CD4-positive, alpha-beta memory T cell (primary cell): ENCODE data around the gene CDK5RAP2. TPM values are rescaled to one million over a fixed set of nuclear protein-coding genes. Genes with fewer than 3 reads are reported as not detected.

ENCODE experiments used
- CTCF ChIA-PET: fragments of 350-600 bp; sonication (Branson Sonifier 250); formaldehyde crosslinking; loops from one replicate; lab custom pipeline; 2021; ENCODE audit warnings: inconsistent platforms; ENCODE audit not compliant: partially characterized antibody; lab: Charles Lee
- POLR2A ChIA-PET: fragments of 350-600 bp; sonication (Branson Sonifier 250); formaldehyde crosslinking; loops from one replicate; lab custom pipeline; 2021; ENCODE audit not compliant: partially characterized antibody; lab: Charles Lee
- DNase-seq, 5 donors: peaks; one replicate each; pipeline versions ENCODE4 v3.0.0 to v3.0.0-alpha.2; 2020 to 2022; ENCODE audit warnings: mixed read lengths in 1 of 5
- H3K27ac ChIP-seq: one replicate; pipeline ENCODE4 v1.7.0; 2013; ENCODE audit warnings: low read depth, low read length
- H3K27me3 ChIP-seq: 2 replicates; pipeline ENCODE4 v1.7.0; 2013; ENCODE audit warnings: mild to moderate bottlenecking, low read length, moderate library complexity; ENCODE audit not compliant: insufficient read depth
- H3K36me3 ChIP-seq: 2 replicates; pipeline ENCODE4 v1.7.0; 2013; ENCODE audit warnings: mild to moderate bottlenecking, low read length, moderate library complexity; ENCODE audit not compliant: insufficient read depth
- H3K4me1 ChIP-seq: 2 replicates; pipeline ENCODE4 v1.7.0; 2013; ENCODE audit warnings: mild to moderate bottlenecking, low read length, moderate library complexity; ENCODE audit not compliant: insufficient read depth
- H3K4me3 ChIP-seq, 2 donors: one replicate each; pipeline ENCODE4 v1.7.0; 2013; ENCODE audit warnings: low read length in 2 of 2, mild to moderate bottlenecking in 1 of 2
- H3K9me3 ChIP-seq, 2 donors: one replicate each; pipeline ENCODE4 v1.7.0; 2013; ENCODE audit warnings: low read length in 2 of 2, control low read depth in 1 of 2; ENCODE audit not compliant: control insufficient read depth in 1 of 2
- H3K27ac Mint-ChIP-seq, 7 donors: one replicate each; pipeline ENCODE4 v1.8.0; 2020 to 2021; ENCODE audit warnings: mixed read lengths in 7 of 7, mild to moderate bottlenecking in 6 of 7, inconsistent platforms in 3 of 7, moderate library complexity in 3 of 7
- H3K27me3 Mint-ChIP-seq, 2 donors: one replicate each; pipeline ENCODE4 v1.8.0; 2020 to 2021; ENCODE audit warnings: mixed read lengths in 2 of 2
- H3K36me3 Mint-ChIP-seq, 2 donors: one replicate each; pipeline ENCODE4 v1.8.0; 2020 to 2021; ENCODE audit warnings: mixed read lengths in 2 of 2, inconsistent platforms in 1 of 2, mild to moderate bottlenecking in 1 of 2
- H3K4me1 Mint-ChIP-seq, 4 donors: one replicate each; pipeline ENCODE4 v1.8.0; 2020 to 2021; ENCODE audit warnings: mixed read lengths in 4 of 4, mild to moderate bottlenecking in 1 of 4
- H3K4me3 Mint-ChIP-seq, 8 donors: one replicate each; pipeline ENCODE4 v1.8.0; 2020 to 2021; ENCODE audit warnings: mixed read lengths in 8 of 8, mild to moderate bottlenecking in 7 of 8, moderate library complexity in 6 of 8, inconsistent platforms in 3 of 8
- H3K9me3 Mint-ChIP-seq, 8 donors: one replicate each; pipeline ENCODE4 v1.8.0; 2020 to 2021; ENCODE audit warnings: mixed read lengths in 8 of 8, mild to moderate bottlenecking in 5 of 8, inconsistent platforms in 3 of 8, moderate library complexity in 1 of 8
- intact Hi-C: fragments of 100-400 bp; cut with micrococcal nuclease; formaldehyde crosslinking; loops from one replicate; pipeline ENCODE4 v1.15.1; 2023
- polyA plus RNA-seq, 2 donors: library from polyadenylated mRNA; unstranded; fragments of 300-500 nt; fragmentation: Illumina TruSeq; gene quantifications; one replicate each; pipeline ENCODE4 v1.2.3, GENCODE V29; 2021
- total RNA-seq, 2 experiments: library from RNA; stranded (reverse); gene quantifications; one replicate each; pipeline ENCODE4 v1.2.3, GENCODE V29; 2021

Gene CDK5RAP2
- total and polyA plus RNA-seq, 4 experiments from 2014 or later = 3.9 to 102 (median 59.4) TPM

DNA sequence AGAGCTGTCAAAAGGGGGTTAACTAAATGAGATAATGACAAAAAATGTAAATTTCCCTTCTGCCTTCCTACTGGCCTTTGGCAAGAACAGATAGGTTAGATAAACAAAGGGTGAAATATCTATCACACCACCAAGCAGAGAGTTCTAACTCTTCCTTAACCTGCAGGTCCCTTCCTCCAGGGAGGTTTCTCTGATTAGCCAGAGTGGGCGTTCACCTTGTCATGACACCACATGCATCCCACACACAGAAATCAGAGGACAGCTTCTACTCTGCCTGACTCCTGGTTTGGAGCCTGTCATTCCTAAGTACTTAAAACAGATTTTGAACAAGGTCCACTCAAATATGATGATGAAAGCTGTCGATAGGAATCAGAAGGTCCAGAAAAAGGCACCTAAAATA, 180.0 kb downstream of the CDK5RAP2 start:
- Mint-ChIP-seq H3K36me3 (peaks cover 66 to 80% of the 10 kb centered on the region in 2 donors), H3K27ac (peak overlapping the region in 2 of 7 donors; percentile 50 to 53), H3K4me3 (no peak overlapping the region), H3K4me1 (peaks cover 10 to 21% (median 14%) of the 10 kb centered on the region in 4 donors), H3K9me3 (no peaks in the 10 kb centered on the region), H3K27me3 (no peaks in the 10 kb centered on the region)
- POLR2A ChIA-PET = no interaction called here
- Histone ChIP-seq H3K27me3 (no peaks in the 10 kb centered on the region), H3K9me3 (no peaks in the 10 kb centered on the region), H3K4me1 (peaks cover 9% of the 10 kb centered on the region), H3K36me3 (peaks cover 55% of the 10 kb centered on the region), H3K4me3 (no peak overlapping the region), H3K27ac (no peak overlapping the region)
- no peak for DNase-seq
- intact Hi-C loops = no loop called here
- CTCF ChIA-PET = no interaction called here

DNA sequence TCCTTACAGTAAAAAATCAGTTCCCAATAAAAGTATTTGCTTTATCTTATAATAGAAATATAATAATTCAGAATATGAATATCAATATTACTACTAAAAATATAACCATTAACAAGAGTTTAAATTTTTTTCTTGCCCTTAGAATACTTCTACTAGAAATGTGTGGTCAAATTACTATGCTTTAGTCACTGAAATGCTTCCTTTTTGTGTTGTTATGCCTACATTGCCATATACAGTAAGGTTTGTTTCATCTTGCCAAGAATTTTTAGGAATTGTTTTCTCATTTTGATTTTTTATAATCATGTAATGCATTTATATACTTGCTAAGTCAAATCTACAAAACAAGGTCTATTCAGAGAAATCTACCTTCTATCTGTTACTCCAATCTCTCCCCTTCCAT, 181.7 kb downstream of the CDK5RAP2 start:
- CTCF ChIA-PET = no interaction called here
- H3K36me3 ChIP-seq = peaks cover 59% of the 10 kb centered on the region
- H3K27me3 ChIP-seq = no peaks in the 10 kb centered on the region
- H3K27ac ChIP-seq = no peak overlapping the region
- H3K4me3 ChIP-seq = no peak overlapping the region
- Mint-ChIP-seq H3K9me3 (no peaks in the 10 kb centered on the region), H3K4me3 (no peak overlapping the region), H3K27me3 (no peaks in the 10 kb centered on the region), H3K27ac (no peak overlapping the region), H3K4me1 (peaks cover 20 to 33% (median 25%) of the 10 kb centered on the region in 4 donors), H3K36me3 (peaks cover 66 to 80% of the 10 kb centered on the region in 2 donors)
- no peaks in the 10 kb centered on the region for H3K9me3 ChIP-seq
- peaks cover 22% of the 10 kb centered on the region for H3K4me1 ChIP-seq
- POLR2A ChIA-PET = no interaction called here
- no peak for DNase-seq
- intact Hi-C loops = no loop called here

DNA sequence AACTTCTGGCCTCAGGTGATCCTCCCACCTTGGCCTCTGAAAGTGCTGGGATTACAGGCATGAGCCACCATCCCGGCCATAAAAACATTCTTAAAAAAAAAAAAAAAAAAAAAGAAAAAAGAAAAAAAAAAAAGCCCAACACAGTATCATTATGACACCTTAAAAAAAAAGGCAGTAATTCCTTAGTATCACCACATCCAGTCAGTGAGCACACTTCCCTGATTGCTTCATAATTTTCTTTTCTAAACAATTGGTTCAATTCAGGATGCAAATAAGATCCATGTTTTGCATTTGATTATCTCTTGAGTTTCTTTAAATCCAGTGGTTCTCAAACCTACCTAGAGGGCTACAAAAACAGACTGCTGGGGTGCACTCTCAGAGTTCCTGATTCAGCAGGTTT, 182.5 kb downstream of the CDK5RAP2 start:
- Histone ChIP-seq H3K27me3 (no peaks in the 10 kb centered on the region), H3K36me3 (peaks cover 59% of the 10 kb centered on the region), H3K4me3 (no peak overlapping the region), H3K27ac (no peak overlapping the region), H3K4me1 (peaks cover 22% of the 10 kb centered on the region), H3K9me3 (no peaks in the 10 kb centered on the region)
- Mint-ChIP-seq H3K4me1 (peaks cover 20 to 33% (median 25%) of the 10 kb centered on the region in 4 donors), H3K27me3 (no peaks in the 10 kb centered on the region), H3K4me3 (no peak overlapping the region), H3K36me3 (peaks cover 66 to 80% of the 10 kb centered on the region in 2 donors), H3K9me3 (no peaks in the 10 kb centered on the region), H3K27ac (peak overlapping the region in 4 of 7 donors; percentile 3 to 75 (median 48))
- DNase-seq = no peak
- CTCF ChIA-PET = interaction anchor here (0.7 kb wide), 1 partner anchor 37 kb away, joined by 3 read pairs; no protein-coding TSS in a partner anchor
- intact Hi-C loops = no loop called here
- POLR2A ChIA-PET = no interaction called here

DNA sequence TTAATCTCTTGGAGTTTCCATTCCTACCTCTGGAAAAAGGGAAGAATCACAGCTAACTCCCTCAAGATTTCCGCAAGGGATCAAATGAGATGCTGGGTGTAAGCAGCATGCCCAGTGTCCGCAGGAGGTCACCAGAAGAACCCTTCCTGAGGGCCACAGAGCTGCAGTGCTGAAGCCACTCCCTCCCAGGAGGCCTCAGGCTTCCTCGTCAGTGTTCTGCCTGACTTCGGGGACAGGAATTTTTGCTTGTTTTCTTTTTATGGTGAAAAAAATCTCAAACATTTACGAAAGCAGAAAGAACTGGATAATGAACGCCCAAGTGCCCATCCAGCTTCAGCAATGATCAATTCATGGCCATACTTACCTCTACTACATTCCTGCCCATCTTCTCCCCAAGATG, 183.0 kb downstream of the CDK5RAP2 start:
- no peaks in the 10 kb centered on the region for H3K27me3 Mint-ChIP-seq
- peak overlapping the region in 2 of 7 donors; percentile 65 to 86 for H3K27ac Mint-ChIP-seq
- no peak for DNase-seq
- H3K9me3 ChIP-seq = no peaks in the 10 kb centered on the region
- H3K4me1 Mint-ChIP-seq = peaks cover 20 to 33% (median 24%) of the 10 kb centered on the region in 4 donors
- H3K27me3 ChIP-seq = no peaks in the 10 kb centered on the region
- H3K4me3 ChIP-seq = no peak overlapping the region
- intact Hi-C loops = no loop called here
- H3K4me1 ChIP-seq = peaks cover 22% of the 10 kb centered on the region
- peaks cover 59% of the 10 kb centered on the region for H3K36me3 ChIP-seq
- CTCF ChIA-PET = interaction anchor here (0.7 kb wide), 1 partner anchor 36 kb away, joined by 3 read pairs; no protein-coding TSS in a partner anchor
- H3K36me3 Mint-ChIP-seq = peaks cover 67 to 80% of the 10 kb centered on the region in 2 donors
- no peaks in the 10 kb centered on the region for H3K9me3 Mint-ChIP-seq
- POLR2A ChIA-PET = no interaction called here
- no peak overlapping the region for H3K27ac ChIP-seq
- H3K4me3 Mint-ChIP-seq = no peak overlapping the region

DNA sequence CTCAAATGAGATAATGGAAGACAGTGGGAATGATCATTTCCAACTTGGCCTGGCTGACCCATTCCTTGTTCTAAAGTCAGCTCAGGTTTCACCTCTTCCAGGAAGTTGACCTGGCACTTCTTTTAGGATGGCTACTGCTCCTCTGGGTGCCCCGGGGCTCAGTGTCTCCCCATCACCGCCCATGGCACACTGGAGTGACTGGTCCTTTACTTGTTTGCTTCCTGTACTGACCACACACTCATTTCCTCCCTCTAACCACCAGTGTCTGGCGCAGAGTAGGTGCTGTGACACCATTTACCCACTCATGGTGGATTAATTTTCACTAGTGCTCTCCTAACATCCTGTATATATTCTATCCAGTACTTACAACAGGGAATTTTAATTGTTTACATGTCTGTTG, 183.5 kb downstream of the CDK5RAP2 start:
- Histone ChIP-seq H3K27ac (no peak overlapping the region), H3K4me1 (peaks cover 22% of the 10 kb centered on the region), H3K36me3 (peaks cover 64% of the 10 kb centered on the region), H3K9me3 (no peaks in the 10 kb centered on the region), H3K27me3 (no peaks in the 10 kb centered on the region), H3K4me3 (no peak overlapping the region)
- Mint-ChIP-seq H3K36me3 (peaks cover 72 to 84% of the 10 kb centered on the region in 2 donors), H3K4me3 (no peak overlapping the region), H3K27me3 (no peaks in the 10 kb centered on the region), H3K27ac (peak overlapping the region; percentile 8 to 86 (median 65)), H3K9me3 (no peaks in the 10 kb centered on the region), H3K4me1 (peaks cover 20 to 33% (median 24%) of the 10 kb centered on the region in 4 donors)
- CTCF ChIA-PET = interaction anchor here (0.7 kb wide), 1 partner anchor 36 kb away, joined by 3 read pairs; no protein-coding TSS in a partner anchor
- POLR2A ChIA-PET = no interaction called here
- intact Hi-C loops = no loop called here
- no peak for DNase-seq

DNA sequence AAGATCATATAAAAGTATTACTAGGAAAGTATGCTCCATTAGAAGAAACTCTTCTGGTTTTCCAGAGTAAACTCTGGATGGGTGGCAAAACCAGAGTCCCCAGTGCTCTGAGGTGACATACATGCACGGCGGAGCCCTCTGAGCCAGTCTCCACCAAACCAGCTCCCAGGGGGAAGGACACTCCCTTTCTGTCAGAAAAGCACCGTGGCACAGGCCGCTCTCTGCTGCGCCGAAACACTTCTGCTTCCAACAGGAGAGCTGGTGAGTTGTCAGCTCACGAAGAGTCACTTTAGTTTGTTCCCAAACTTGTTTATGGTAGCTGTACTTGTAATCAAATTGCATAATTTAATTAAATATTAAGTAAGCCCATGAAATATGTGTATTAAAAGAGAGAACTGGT, 184.6 kb downstream of the CDK5RAP2 start:
- Mint-ChIP-seq H3K27me3 (no peaks in the 10 kb centered on the region), H3K27ac (peak overlapping the region in 2 of 7 donors; percentile 65 to 81), H3K4me1 (peaks cover 20 to 33% (median 24%) of the 10 kb centered on the region in 4 donors), H3K9me3 (no peaks in the 10 kb centered on the region), H3K4me3 (no peak overlapping the region), H3K36me3 (peaks cover 75 to 84% of the 10 kb centered on the region in 2 donors)
- Histone ChIP-seq H3K4me1 (peaks cover 22% of the 10 kb centered on the region), H3K4me3 (no peak overlapping the region), H3K27me3 (no peaks in the 10 kb centered on the region), H3K36me3 (peaks cover 66% of the 10 kb centered on the region), H3K9me3 (no peaks in the 10 kb centered on the region), H3K27ac (no peak overlapping the region)
- no peak for DNase-seq
- intact Hi-C loops = no loop called here
- POLR2A ChIA-PET = no interaction called here
- CTCF ChIA-PET = no interaction called here

DNA sequence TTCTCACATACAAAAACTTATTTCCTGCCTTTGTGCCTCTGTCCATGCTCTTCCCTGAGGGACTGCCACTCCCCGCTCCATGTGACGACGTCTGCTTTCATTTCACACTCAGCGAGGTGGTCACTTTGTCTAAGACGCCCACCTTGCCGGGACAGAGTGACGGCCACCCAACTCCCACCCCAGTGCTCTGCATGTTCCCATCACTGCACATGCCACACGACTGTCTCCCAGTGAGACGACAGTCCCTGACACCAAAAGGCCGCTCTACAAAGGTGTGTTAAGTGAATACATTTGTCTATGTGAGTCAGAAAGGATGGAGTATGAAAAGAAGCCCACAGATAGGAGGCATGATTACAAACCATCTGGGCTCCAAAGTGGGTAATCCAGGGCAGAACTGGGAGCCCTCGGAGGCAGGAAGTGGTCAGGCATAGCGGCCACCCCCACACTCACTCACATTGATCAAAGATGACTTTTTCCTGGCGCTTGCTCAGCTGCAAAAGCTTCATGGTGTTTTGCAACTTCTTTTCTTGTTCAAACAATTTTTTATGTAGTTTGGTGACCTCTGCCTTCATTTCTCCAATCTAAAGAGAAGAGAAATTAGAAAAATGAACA, 185.8 kb downstream of the CDK5RAP2 start:
- CTCF ChIA-PET = no interaction called here
- Mint-ChIP-seq H3K4me3 (peak overlapping the region in 2 of 8 donors; percentile 12 to 37), H3K27ac (peak overlapping the region; percentile 50 to 94 (median 71)), H3K9me3 (no peaks in the 10 kb centered on the region), H3K27me3 (no peaks in the 10 kb centered on the region), H3K36me3 (peaks cover 67 to 79% of the 10 kb centered on the region in 2 donors), H3K4me1 (peaks cover 15 to 33% (median 24%) of the 10 kb centered on the region in 4 donors)
- peaks cover 70% of the 10 kb centered on the region for H3K36me3 ChIP-seq
- intact Hi-C loops = no loop called here
- H3K27me3 ChIP-seq = no peaks in the 10 kb centered on the region
- peak in 3 of 5 donors; percentile 13 to 26 (median 13) for DNase-seq
- no peak overlapping the region for H3K4me3 ChIP-seq
- peaks cover 22% of the 10 kb centered on the region for H3K4me1 ChIP-seq
- H3K9me3 ChIP-seq = no peaks in the 10 kb centered on the region
- POLR2A ChIA-PET = no interaction called here
- H3K27ac ChIP-seq = no peak overlapping the region
